HepG2 (cell line): Measurements from ENCODE around the gene VAT1L. TPM values are rescaled to one million over a fixed set of nuclear protein-coding genes. Genes with fewer than 3 reads are reported as not detected.

ENCODE experiments used
- ATAC-seq: fragments of 200-7000 bp; cut with Tn5 transposase; 3 replicates; pipeline ENCODE4 v1.9.1; 2020; ENCODE audit warnings: mild to moderate bottlenecking, moderate library complexity
- BruUV-seq: library from RNA; stranded (reverse); fragments of 400-500 nt; replicated peaks from 2 replicates; lab custom pipeline; 2021; lab: Mats Ljungman, UMichigan
- CTCF ChIA-PET: fragments of 300-600 bp; formaldehyde crosslinking; extraction: SDS; loops from one replicate; lab custom pipeline; 2021; ENCODE audit warnings: low total read pairs, inconsistent platforms, low intra/inter-chr PET ratio; lab: Yijun Ruan, JAX
- POLR2A ChIA-PET: fragments of 350-600 bp; sonication (Branson Sonifier 250); formaldehyde crosslinking; loops from one replicate; lab custom pipeline; 2020; ENCODE audit warnings: antibody characterized with exemption, inconsistent platforms; lab: Yijun Ruan, JAX
- DNase-seq: peaks from one replicate; pipeline ENCODE4 v3.0.0-alpha.2; 2015; ENCODE audit warnings: low spot score
- FAIRE-seq: peaks from 3 replicates; lab custom pipeline; 2011; peaks lifted over from hg19 to GRCh38; lab: Jason Lieb, UNC
- H2AFZ ChIP-seq: one replicate; pipeline ENCODE4 v1.6.1; 2011; ENCODE audit warnings: low read length, inconsistent platforms
- H3K27ac ChIP-seq: fragments of 300-600 bp; 3 replicates; pipeline ENCODE4 v1.8.0; 2011; ENCODE audit warnings: mixed run types, mild to moderate bottlenecking, mixed read lengths, low read length, inconsistent platforms; ENCODE audit not compliant: insufficient read depth; ENCODE audit errors: extremely low read length
- H3K27me3 ChIP-seq, 2 experiments: fragments of 200-600 bp in 1 of 2; 2 replicates in 1 of 2; 3 replicates in 1 of 2; pipeline versions ENCODE4 v1.6.0 to v1.8.0; 2011; ENCODE audit warnings: low read length in 2 of 2, mild to moderate bottlenecking in 2 of 2, moderate library complexity in 2 of 2, inconsistent platforms in 1 of 2; ENCODE audit not compliant: insufficient read depth in 2 of 2, control insufficient read depth in 1 of 2
- H3K36me3 ChIP-seq, 2 experiments: fragments of 200-600 bp in 1 of 2; replicated peaks in 1 of 2; 2 replicates in 1 of 2; 3 replicates in 1 of 2; pipeline versions ENCODE4 v1.5.1 to v1.8.0; 2011; ENCODE audit warnings: low read length in 2 of 2, inconsistent platforms in 1 of 2; ENCODE audit not compliant: insufficient read depth in 2 of 2, control insufficient read depth in 1 of 2
- H3K4me1 ChIP-seq: 2 replicates; pipeline ENCODE4 v1.5.1; 2012; ENCODE audit warnings: low read length, inconsistent platforms; ENCODE audit not compliant: insufficient read depth
- H3K4me2 ChIP-seq: 2 replicates; pipeline ENCODE4 v1.6.0; 2011; ENCODE audit warnings: low read depth, low read length, inconsistent platforms
- H3K4me3 ChIP-seq, 3 experiments: fragments of 200-600 bp in 1 of 3; sonication (generic), shearing (Covaris generic) in 1 of 3; replicated peaks in 1 of 3; 2 replicates each; pipeline ENCODE4 v1.5.1; 2011 to 2016; ENCODE audit warnings: low read length in 3 of 3, inconsistent platforms in 2 of 3, low read depth in 2 of 3, mild to moderate bottlenecking in 2 of 3, control low read depth in 1 of 3, mixed read lengths in 1 of 3; ENCODE audit not compliant: insufficient read depth in 1 of 3
- H3K79me2 ChIP-seq: one replicate; pipeline ENCODE4 v1.6.1; 2011; ENCODE audit warnings: low read length, inconsistent platforms; ENCODE audit not compliant: insufficient read depth
- H3K9ac ChIP-seq: 2 replicates; pipeline ENCODE4 v1.6.0; 2011; ENCODE audit warnings: mild to moderate bottlenecking, low read depth, low read length, inconsistent platforms; ENCODE audit not compliant: insufficient read depth
- H3K9me3 ChIP-seq: 2 replicates; pipeline ENCODE4 v1.5.1; 2012; ENCODE audit warnings: mild to moderate bottlenecking, low read length
- H4K20me1 ChIP-seq: 2 replicates; pipeline ENCODE4 v1.6.0; 2011; ENCODE audit warnings: inconsistent platforms, mild to moderate bottlenecking, low read length, moderate library complexity; ENCODE audit not compliant: insufficient read depth
- ATF4 ChIP-seq, 2 experiments: fragments of 450-650 bp in 1 of 2; sonication (generic) in 1 of 2; formaldehyde crosslinking; IDR thresholded peaks; 2 replicates each; pipeline versions ENCODE4 v1.5.0 to v1.8.0; 2020 to 2022; ENCODE audit warnings: mild to moderate bottlenecking in 1 of 2, missing genetic modification reagents in 1 of 2
- CHD2 ChIP-seq: IDR thresholded peaks from 2 replicates; pipeline ENCODE4 v1.6.1; 2011; ENCODE audit warnings: low read depth, low read length, improper control_type of control experiment
- DMTF1 ChIP-seq: sonication (generic); formaldehyde crosslinking; IDR thresholded peaks from 2 replicates; pipeline ENCODE4 v1.4.0; 2020; ENCODE audit warnings: mild to moderate bottlenecking, missing genetic modification reagents
- EED ChIP-seq: sonication (generic); formaldehyde crosslinking; IDR thresholded peaks from 2 replicates; pipeline ENCODE4 v1.5.0; 2020; ENCODE audit warnings: mild to moderate bottlenecking, missing genetic modification reagents
- HMGXB3 ChIP-seq: sonication (generic); formaldehyde crosslinking; IDR thresholded peaks from 2 replicates; pipeline ENCODE4 v1.4.0; 2020; ENCODE audit warnings: missing genetic modification reagents, borderline replicate concordance
- HNRNPLL ChIP-seq: fragments of 200-400 bp; formaldehyde crosslinking; IDR thresholded peaks from 2 replicates; pipeline ENCODE4 v1.6.1; 2017; ENCODE audit warnings: mild to moderate bottlenecking, low read depth, low read length; ENCODE audit not compliant: poor library complexity, severe bottlenecking
- LBX2 ChIP-seq: sonication (generic); formaldehyde crosslinking; IDR thresholded peaks from 2 replicates; pipeline ENCODE4 v1.5.0; 2020; ENCODE audit warnings: missing genetic modification reagents, mild to moderate bottlenecking, borderline replicate concordance
- SRSF1 ChIP-seq: fragments of 200-400 bp; formaldehyde crosslinking; optimal IDR thresholded peaks from 2 replicates; pipeline ENCODE3; 2017; ENCODE audit warnings: mild to moderate bottlenecking, low read depth, low read length, moderate library complexity
- TERF1 ChIP-seq: sonication (generic); formaldehyde crosslinking; IDR thresholded peaks from 2 replicates; pipeline ENCODE4 v1.8.0; 2022; ENCODE audit warnings: mild to moderate bottlenecking, missing genetic modification reagents, moderate library complexity
- ZNF543 ChIP-seq: sonication (generic); formaldehyde crosslinking; IDR thresholded peaks from 2 replicates; pipeline ENCODE4 v1.4.0; 2020; ENCODE audit warnings: mild to moderate bottlenecking, missing genetic modification reagents
- ZNF839 ChIP-seq: sonication (generic); formaldehyde crosslinking; IDR thresholded peaks from 2 replicates; pipeline ENCODE4 v1.4.0; 2020; ENCODE audit warnings: missing genetic modification reagents, mild to moderate bottlenecking, borderline replicate concordance
- ZXDC ChIP-seq: sonication (generic); formaldehyde crosslinking; IDR thresholded peaks from 2 replicates; pipeline ENCODE4 v1.5.0; 2020; ENCODE audit warnings: mild to moderate bottlenecking, missing genetic modification reagents
- whole genome bisulfite sequencing: methylation state at CpG from one replicate; pipeline ENCODE4 v1.1.6; 2017; ENCODE audit warnings: low lambda C conversion rate; 5-methylcytosine and 5-hydroxymethylcytosine counted together
- in situ Hi-C: cut with HindIII; loops from 2 replicates; pipeline ENCODE4 v1.10.0; 2017; ENCODE audit warnings: low pct_unique_long_range_greater_than_20kb; ENCODE audit not compliant: extremely low pct_ligation_motif_present
- intact Hi-C: fragments of 100-400 bp; cut with micrococcal nuclease; formaldehyde crosslinking; loops from one replicate; pipeline ENCODE4 v1.10.0; 2022; ENCODE audit not compliant: unreplicated experiment
- polyA plus RNA-seq, 8 experiments: library from polyadenylated mRNA; depleted of rRNA in 3 of 8; stranded (reverse) in 7 of 8; unstranded in 1 of 8; fragments of >200 nt; fragmentation: Illumina TruSeq in 4 of 8; extraction: Trizol in 4 of 8; gene quantifications; 2 replicates each; pipeline versions ENCODE4 v1.2.1 to v1.2.3, GENCODE V29; 2011 to 2016; ENCODE audit warnings: low read depth in 4 of 8, missing spikeins in 1 of 8, mixed read lengths in 1 of 8; ENCODE audit not compliant: insufficient read depth in 1 of 8
- total RNA-seq, 5 experiments: library from RNA; depleted of rRNA; stranded (reverse); fragments of >200 nt; fragmentation: Illumina TruSeq; extraction: Trizol; gene quantifications; 2 replicates each; pipeline ENCODE4 v1.2.3, GENCODE V29; 2016; ENCODE audit warnings: low read depth in 1 of 5

The VAT1L gene
- total and polyA plus RNA-seq, 2 of the 13 experiments (the other 11 are each of a cell fraction or from before 2014, with no cell fraction given), result not detected

- 8% methylated on average over 3 of the region's 3 CpGs for WGBS
- no peaks in the 10 kb centered on the region for H3K9me3 ChIP-seq
- H3K4me2 ChIP-seq, result no peak overlapping the region
- no peaks in the 10 kb centered on the region for H4K20me1 ChIP-seq
- H3K79me2 ChIP-seq, result no peaks in the 10 kb centered on the region
- intact Hi-C loops (no loop called here), in situ Hi-C loops (no loop called here)
- ChIA-PET CTCF (no interaction called here), POLR2A (no interaction called here)
- H3K9ac ChIP-seq, result no peak overlapping the region
- H2AFZ ChIP-seq, result no peak overlapping the region
- H3K4me1 ChIP-seq, result no peaks in the 10 kb centered on the region
- no peak overlapping the region for H3K27ac ChIP-seq
- BruUV-seq, result no TSS peak
- TF ChIP-seq ZNF543 (CRISPR knock-in tag) (no peak), ZXDC (CRISPR knock-in tag) (no peak), SRSF1 (no peak), ZNF839 (CRISPR knock-in tag) (no peak), ATF4 (CRISPR knock-in tag; IDR thresholded peaks at IDR 0.05) (no peak), DMTF1 (CRISPR knock-in tag) (no peak), CHD2 (no peak), LBX2 (no peak), EED (CRISPR knock-in tag) (no peak), HMGXB3 (CRISPR knock-in tag) (no peak), HNRNPLL (no peak), TERF1 (CRISPR knock-in tag) (no peak)
- ATAC-seq (no peak), DNase-seq (no peak), FAIRE-seq (no peak)
- H3K36me3 ChIP-seq, result no peaks in the 10 kb centered on the region
- H3K27me3 ChIP-seq, result peaks cover 0 to 5% of the 10 kb centered on the region in 2 experiments; a peak in 1 of 5 replicates
- H3K4me3 ChIP-seq, result no peak overlapping the region
These were observed 84.7 kb downstream of the VAT1L start for GRCh38 chr16:77873066-77873465.
